Lung microvascular endothelial cell (primary cell): ENCODE data around the gene ZSWIM6. TPM values are rescaled to one million over a fixed set of nuclear protein-coding genes. Genes with fewer than 3 reads are reported as not detected.

ENCODE experiments used
- DNase-seq, 2 donors: peaks; one replicate each; pipeline versions ENCODE4 v3.0.0 to v3.0.0-alpha.2; 2010; ENCODE audit warnings: low read depth in 2 of 2
- total RNA-seq: library from RNA; depleted of rRNA; stranded (reverse); fragments of >200 nt; gene quantifications from 2 replicates; pipeline ENCODE4 v1.2.1, GENCODE V29; 2014

The ZSWIM6 gene
- total RNA-seq, 1 donor from 2014 or later = 13.9 TPM

DNA sequence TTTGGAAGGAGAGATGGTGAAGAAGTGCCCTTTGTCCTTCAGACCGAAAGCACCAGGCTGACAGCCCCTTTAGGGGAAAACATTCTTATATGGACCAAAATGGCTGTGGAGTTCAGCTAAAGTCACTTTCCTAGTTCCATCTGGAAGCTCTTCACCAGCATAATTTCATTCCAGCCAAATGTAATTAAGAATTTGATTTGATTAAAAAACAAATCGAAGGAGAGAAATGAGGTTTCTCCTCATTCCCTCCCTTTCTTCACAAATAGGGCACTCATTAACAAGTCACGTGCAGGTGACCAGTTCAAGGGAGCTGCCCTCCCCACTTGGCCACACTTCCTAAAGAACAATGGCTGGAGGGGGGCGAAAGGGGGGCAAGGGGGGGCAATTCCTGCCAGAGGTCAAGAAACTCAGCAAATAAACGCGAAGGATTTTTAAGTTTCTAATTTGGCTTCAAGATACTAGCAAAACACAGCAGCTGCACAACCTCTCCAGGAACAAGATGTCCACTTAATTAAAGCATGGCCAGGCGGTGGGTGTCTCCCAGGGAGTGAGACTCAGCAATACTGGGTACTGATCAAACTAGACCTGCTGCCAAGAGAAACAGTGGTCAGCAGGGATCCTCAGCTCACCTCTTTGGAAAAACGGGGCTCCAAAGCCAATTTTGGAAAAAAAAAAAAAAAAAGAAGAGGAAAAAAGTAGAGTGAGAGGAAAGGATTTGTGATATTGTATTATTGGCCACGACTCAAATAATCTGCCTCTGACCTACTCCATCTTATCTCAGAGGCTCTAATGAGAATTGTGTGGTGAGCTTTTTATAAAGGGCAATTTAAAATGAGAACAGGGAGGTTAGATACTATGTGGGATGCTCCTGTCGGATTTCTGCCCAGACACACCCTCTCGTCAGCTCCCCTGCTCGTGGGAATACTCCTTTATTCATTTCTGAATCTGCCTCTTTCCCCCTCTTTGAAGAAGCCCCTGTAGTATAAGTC lies 254.3 kb downstream of the ZSWIM6 start:
- DNase-seq = no peak

DNA sequence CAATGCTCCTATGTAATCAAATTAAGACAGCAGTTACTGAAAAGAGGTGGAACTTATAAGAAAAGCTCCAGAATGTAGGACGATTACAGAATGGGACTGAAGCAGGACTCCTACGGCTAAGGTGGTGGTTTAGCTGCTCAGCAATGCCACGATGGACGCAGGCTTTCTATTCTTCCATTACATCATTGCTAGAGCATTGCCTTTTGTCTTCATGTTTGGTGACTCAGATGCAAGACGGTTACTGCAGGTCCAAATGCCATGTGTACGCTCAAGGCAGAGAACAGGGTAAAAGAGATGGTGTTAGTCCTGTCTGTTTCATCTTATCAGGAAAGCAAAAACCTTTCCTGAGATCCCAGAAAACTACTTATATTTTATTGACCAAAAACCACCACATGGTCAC lies 255.1 kb downstream of the ZSWIM6 start:
- DNase-seq = peak in 1 of 2 donors; percentile 26

- no peak for DNase-seq
Observed at GRCh38 chr5:61588216-61588615, 256.2 kb downstream of the ZSWIM6 start.

- DNase-seq = no peak
Observed at GRCh38 chr5:61589946-61590345, 257.9 kb downstream of the ZSWIM6 start.

GRCh38 chr5:61590473-61590872 lies 258.4 kb downstream of the ZSWIM6 start:
- no peak for DNase-seq

- no peak for DNase-seq
Observed at GRCh38 chr5:61591859-61592258, 259.8 kb downstream of the ZSWIM6 start.

GRCh38 chr5:61595426-61595825 lies 263.4 kb downstream of the ZSWIM6 start:
- DNase-seq = no peak

Other genes with a start within 250 kb of the ZSWIM6 start
- 20.0 and 37.3 TPM in 2 replicates for gene SMIM15, start 169.8 kb upstream of the ZSWIM6 start, total RNA-seq